Fibroblast of mammary gland (primary cell): ENCODE results near the gene ACAP1.
"Not testable (repeated sequence)": the region's sequence is repeated elsewhere in the genome, so short reads cannot be mapped to it uniquely, and the experiment has no call there.

Source experiments
- DNase-seq: peaks from one replicate; pipeline ENCODE4 v3.0.0-alpha.2; 2010; ENCODE audit warnings: low read depth
- H3K4me3 ChIP-seq: 2 replicates; pipeline ENCODE4 v1.5.1; 2011; ENCODE audit warnings: low read depth, mild to moderate bottlenecking, low read length, moderate library complexity; ENCODE audit not compliant: control insufficient read depth
- CTCF ChIP-seq: conservative IDR thresholded peaks from 2 replicates; pipeline ENCODE4 v1.5.1; 2011; ENCODE audit warnings: low read depth, low read length, inconsistent platforms; ENCODE audit not compliant: control insufficient read depth, insufficient read depth

ACAP1 gene

DNA sequence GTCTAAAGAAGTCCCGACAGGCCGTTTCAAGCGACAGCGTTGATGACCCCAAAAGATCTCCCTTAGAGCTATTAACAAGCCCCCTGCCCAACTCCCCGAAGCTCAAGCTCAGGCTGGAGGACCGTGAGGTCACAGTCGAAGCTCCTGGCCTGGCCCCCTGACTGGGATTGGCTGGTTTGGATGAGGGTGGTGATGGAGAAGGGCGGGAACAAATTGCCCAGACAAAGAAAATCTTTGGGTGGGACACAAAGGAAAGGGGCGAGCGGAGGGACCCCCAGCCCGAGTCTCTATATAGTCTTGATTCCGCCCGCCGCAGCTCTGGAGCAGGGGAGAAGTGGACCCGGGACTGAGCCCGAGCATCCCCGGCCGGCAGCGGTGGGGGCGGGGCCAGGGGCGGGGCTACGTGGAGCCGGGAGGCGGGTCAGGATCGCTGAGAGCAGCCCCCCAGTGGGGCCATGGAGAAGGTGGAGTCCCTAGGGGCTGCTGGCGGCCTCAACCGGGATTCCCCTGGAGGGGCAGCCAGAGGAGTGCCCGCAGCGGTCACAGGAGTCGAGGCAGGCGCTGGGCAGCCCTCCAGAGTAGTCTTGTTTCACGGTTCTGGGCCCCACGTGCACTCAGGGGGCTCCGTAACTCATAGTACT lies 6.2 kb upstream of the ACAP1 start:
- DNase-seq, result peak; percentile 74
- no peak for TF ChIP-seq CTCF
- H3K4me3 ChIP-seq, result peak overlapping the region; percentile 90

GRCh38 chr17:7330638-7331015 lies 5.7 kb upstream of the ACAP1 start:
- peak overlapping the region; percentile 90 for H3K4me3 ChIP-seq
- no peak for DNase-seq
- TF ChIP-seq CTCF, result no peak

DNA sequence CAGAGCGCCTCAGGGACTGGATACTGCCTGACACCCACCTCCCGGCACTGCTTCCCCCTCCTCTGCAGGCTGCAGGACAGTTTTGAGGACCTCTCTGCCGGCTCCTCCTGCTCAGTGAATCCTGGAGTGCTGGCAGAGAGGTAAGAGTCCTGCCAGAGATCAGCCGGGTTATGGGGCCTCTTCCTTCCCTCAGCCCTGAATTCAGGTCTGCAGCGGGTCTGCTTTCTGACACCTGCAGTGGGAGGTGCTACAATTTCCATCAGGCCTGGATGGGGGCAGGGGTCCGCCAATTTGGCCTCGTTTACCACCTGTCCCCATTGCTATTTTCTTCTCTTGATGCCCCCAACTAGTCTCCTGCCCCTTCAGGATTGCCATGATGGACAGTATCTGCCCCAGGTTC lies 4.2 kb upstream of the ACAP1 start:
- no peak for TF ChIP-seq CTCF
- no peak overlapping the region for H3K4me3 ChIP-seq
- DNase-seq, result no peak

DNA sequence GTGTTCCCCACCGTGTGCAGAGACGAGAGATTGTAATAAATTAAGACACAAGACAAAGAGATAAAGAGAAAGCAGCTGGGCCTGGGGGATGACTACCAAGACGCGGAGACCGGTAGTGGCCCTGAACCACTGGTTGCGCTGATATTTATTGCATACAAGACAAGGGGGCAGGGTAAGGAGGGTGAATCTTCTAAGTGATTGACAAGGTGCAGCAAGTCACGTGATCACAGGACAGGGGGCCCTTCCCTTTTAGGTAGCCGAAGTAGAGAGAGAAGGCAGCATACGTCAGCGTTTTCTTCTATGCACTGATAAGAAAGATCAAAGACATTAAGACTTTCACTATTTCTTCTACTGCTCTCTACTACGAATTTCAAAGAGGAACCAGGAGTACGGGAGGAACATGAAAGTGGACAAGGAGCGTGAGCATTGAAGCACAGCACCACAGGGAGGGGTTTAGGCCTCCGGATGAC lies 3.7 kb upstream of the ACAP1 start:
- H3K4me3 ChIP-seq, DNase-seq: not testable (repeated sequence)

DNA sequence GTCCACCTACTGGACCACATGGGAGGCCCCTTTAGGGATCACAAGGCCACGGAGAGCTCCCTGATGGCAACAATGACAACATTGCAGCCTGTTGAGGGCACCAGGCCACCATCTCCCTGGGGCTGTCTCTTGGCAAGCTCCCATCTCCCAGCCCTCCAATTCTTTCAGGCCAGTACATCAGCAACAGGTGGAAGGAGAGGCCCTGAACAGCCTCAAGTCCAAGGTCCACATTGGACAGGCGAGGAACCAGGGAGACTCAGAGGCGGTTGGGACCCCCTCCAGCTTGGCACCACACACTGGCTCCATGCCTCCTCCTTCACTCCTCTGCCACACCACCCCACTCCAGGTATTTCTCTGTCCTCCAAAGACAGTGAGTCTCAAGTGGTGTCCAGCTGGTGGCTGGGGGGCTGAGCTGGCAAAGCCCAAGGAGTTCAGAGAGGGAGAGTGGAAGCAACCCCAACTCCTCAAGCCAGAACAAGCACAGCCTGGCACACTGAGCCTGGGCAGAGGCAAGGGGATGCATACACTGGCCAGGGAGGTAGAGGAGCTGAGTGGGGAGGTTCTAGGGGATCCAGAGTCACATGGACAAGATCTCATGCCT lies 1.3 kb upstream of the ACAP1 start:
- H3K4me3 ChIP-seq, result no peak overlapping the region
- TF ChIP-seq CTCF, result no peak
- DNase-seq, result no peak

- H3K4me3 ChIP-seq, DNase-seq: not testable (repeated sequence)
These were observed 564 bp upstream of the ACAP1 start for GRCh38 chr17:7335765-7336164.

DNA sequence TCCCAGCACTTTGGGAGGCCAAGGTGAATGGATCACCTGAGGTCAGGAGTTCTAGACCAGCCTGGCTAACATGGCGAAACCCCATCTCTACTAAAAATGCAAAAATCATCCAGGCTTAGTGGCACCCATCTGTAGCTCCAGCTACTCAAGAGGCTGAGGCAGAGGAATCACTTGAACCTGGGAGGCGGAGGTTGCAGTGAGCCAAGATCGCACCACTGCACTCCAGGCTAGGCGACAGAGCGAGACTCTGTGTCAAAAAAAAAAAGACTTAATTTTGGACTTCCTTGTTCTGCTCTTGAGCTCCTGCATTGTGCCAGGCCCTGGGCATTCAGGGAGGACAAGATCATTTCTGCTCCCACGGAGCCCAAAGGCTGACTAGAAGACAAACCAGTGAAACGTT lies 1.3 kb downstream of the ACAP1 start:
- DNase-seq, H3K4me3 ChIP-seq: not testable (repeated sequence)

GRCh38 chr17:7340179-7340578 lies 3.9 kb downstream of the ACAP1 start:
- H3K4me3 ChIP-seq, result no peak overlapping the region
- peak; percentile 44 for DNase-seq
- no peak for TF ChIP-seq CTCF
